H9 (cell line): ENCODE measurements around the gene NARF. TPM values are rescaled to one million over a fixed set of nuclear protein-coding genes. Genes with fewer than 3 reads are reported as not detected.
A peak's percentile ranks its signal among the peaks of the same experiment; 100 is the strongest.

Source experiments
- DNase-seq: peaks from one replicate; pipeline ENCODE4 v3.0.0-alpha.2; 2017
- H2AFZ ChIP-seq: one replicate; pipeline ENCODE4 v1.6.1; 2013; ENCODE audit warnings: mild to moderate bottlenecking, low read length, control low read depth, moderate library complexity
- H2AK5ac ChIP-seq: 2 replicates; pipeline ENCODE4 v1.6.1; 2013; ENCODE audit warnings: low read length, control low read depth, mixed read lengths; ENCODE audit not compliant: insufficient read length
- H2BK120ac ChIP-seq: one replicate; pipeline ENCODE4 v1.6.1; 2013; ENCODE audit warnings: low read depth, mild to moderate bottlenecking, low read length, control low read depth, inconsistent platforms; ENCODE audit not compliant: poor library complexity, severe bottlenecking
- H2BK12ac ChIP-seq: 2 replicates; pipeline ENCODE4 v1.6.1; 2013; ENCODE audit warnings: low read length, control low read depth, mixed read lengths, low read depth; ENCODE audit not compliant: insufficient read length
- H2BK15ac ChIP-seq: 2 replicates; pipeline ENCODE4 v1.6.1; 2013; ENCODE audit warnings: low read depth, low read length, control low read depth
- H2BK20ac ChIP-seq: one replicate; pipeline ENCODE4 v1.6.1; 2013; ENCODE audit warnings: low read depth, mild to moderate bottlenecking, low read length, control low read depth, inconsistent platforms; ENCODE audit not compliant: poor library complexity, severe bottlenecking
- H2BK5ac ChIP-seq: 2 replicates; pipeline ENCODE4 v1.6.1; 2013; ENCODE audit warnings: low read length, control low read depth, mixed read lengths; ENCODE audit not compliant: insufficient read length
- H3K14ac ChIP-seq: 2 replicates; pipeline ENCODE4 v1.6.1; 2013; ENCODE audit warnings: low read length, control low read depth; ENCODE audit not compliant: insufficient read depth
- H3K18ac ChIP-seq: 2 replicates; pipeline ENCODE4 v1.6.1; 2013; ENCODE audit warnings: low read depth, mild to moderate bottlenecking, mixed read lengths, low read length, control low read depth; ENCODE audit not compliant: insufficient read length
- H3K23ac ChIP-seq: 2 replicates; pipeline ENCODE4 v1.6.1; 2013; ENCODE audit warnings: low read length, control low read depth, mixed read lengths, low read depth; ENCODE audit not compliant: insufficient read length
- H3K23me2 ChIP-seq: 2 replicates; pipeline ENCODE4 v1.6.1; 2013; ENCODE audit warnings: low read depth, mild to moderate bottlenecking, mixed read lengths, low read length, control low read depth; ENCODE audit not compliant: insufficient read length, poor library complexity, severe bottlenecking
- H3K27ac ChIP-seq: 2 replicates; pipeline ENCODE4 v1.5.1; 2013; ENCODE audit warnings: low read length, control low read depth, mixed read lengths, low read depth; ENCODE audit not compliant: insufficient read length
- H3K27me3 ChIP-seq: 2 replicates; pipeline ENCODE4 v1.6.1; 2013; ENCODE audit warnings: low read length, control low read depth, inconsistent platforms; ENCODE audit not compliant: insufficient read depth
- H3K4ac ChIP-seq: 2 replicates; pipeline ENCODE4 v1.6.1; 2013; ENCODE audit warnings: low read depth, mild to moderate bottlenecking, control low read depth, inconsistent platforms, low read length, moderate library complexity
- H3K4me1 ChIP-seq: 2 replicates; pipeline ENCODE4 v1.6.1; 2013; ENCODE audit warnings: low read length, control low read depth, inconsistent platforms; ENCODE audit not compliant: insufficient read depth
- H3K4me2 ChIP-seq: 2 replicates; pipeline ENCODE4 v1.6.1; 2013; ENCODE audit warnings: low read length, control low read depth, mixed read lengths; ENCODE audit not compliant: insufficient read length, insufficient read depth
- H3K56ac ChIP-seq: 2 replicates; pipeline ENCODE4 v1.6.1; 2013; ENCODE audit warnings: low read depth, mild to moderate bottlenecking, mixed read lengths, low read length, control low read depth; ENCODE audit not compliant: insufficient read length
- H3K79me1 ChIP-seq: 2 replicates; pipeline ENCODE4 v1.6.1; 2013; ENCODE audit warnings: low read depth, mild to moderate bottlenecking, moderate library complexity, low read length, control low read depth, inconsistent platforms; ENCODE audit not compliant: insufficient read depth, poor library complexity, severe bottlenecking
- H3K79me2 ChIP-seq: 2 replicates; pipeline ENCODE4 v1.6.1; 2013; ENCODE audit warnings: low read length, control low read depth, inconsistent platforms; ENCODE audit not compliant: insufficient read depth
- H3K9ac ChIP-seq: 2 replicates; pipeline ENCODE4 v1.6.1; 2013; ENCODE audit warnings: low read length, control low read depth, mixed read lengths; ENCODE audit not compliant: insufficient read length; ENCODE audit errors: extremely low read depth
- H3K9me3 ChIP-seq: one replicate; pipeline ENCODE4 v1.6.1; 2013; ENCODE audit warnings: low read depth, low read length, inconsistent platforms; ENCODE audit not compliant: control insufficient read depth
- H3T11ph ChIP-seq: one replicate; pipeline ENCODE4 v1.6.1; 2013; ENCODE audit warnings: mild to moderate bottlenecking, low read length, control low read depth, inconsistent platforms
- H4K20me1 ChIP-seq: one replicate; pipeline ENCODE4 v1.6.1; 2013; ENCODE audit not compliant: control insufficient read depth, insufficient read length, insufficient read depth
- H4K5ac ChIP-seq: 2 replicates; pipeline ENCODE4 v1.6.1; 2013; ENCODE audit warnings: low read depth, mild to moderate bottlenecking, mixed read lengths, low read length, control low read depth; ENCODE audit not compliant: insufficient read length
- H4K8ac ChIP-seq: replicated peaks from 2 replicates; pipeline ENCODE4 v1.6.1; 2013; ENCODE audit warnings: low read length, control low read depth, mixed read lengths, low read depth; ENCODE audit not compliant: insufficient read length
- H4K91ac ChIP-seq: 2 replicates; pipeline ENCODE4 v1.6.1; 2013; ENCODE audit warnings: low read depth, mild to moderate bottlenecking, moderate library complexity, mixed read lengths, low read length, control low read depth; ENCODE audit not compliant: insufficient read length
- H3K27ac Mint-ChIP-seq, 3 experiments: 2 replicates in 2 of 3; 3 replicates in 1 of 3; pipeline ENCODE4 v1.8.0; 2020 to 2021; ENCODE audit warnings: mixed read lengths in 3 of 3, mild to moderate bottlenecking in 1 of 3, moderate library complexity in 1 of 3
- H3K27me3 Mint-ChIP-seq: 2 replicates; pipeline ENCODE4 v1.8.0; 2021; ENCODE audit warnings: low read depth, mild to moderate bottlenecking, moderate library complexity, mixed read lengths
- H3K36me3 Mint-ChIP-seq, 3 experiments: 2 replicates in 2 of 3; 3 replicates in 1 of 3; pipeline ENCODE4 v1.8.0; 2020 to 2021; ENCODE audit warnings: low read depth in 3 of 3, mixed read lengths in 3 of 3; ENCODE audit not compliant: insufficient read depth in 1 of 3
- H3K4me1 Mint-ChIP-seq, 2 experiments: 2 replicates each; pipeline ENCODE4 v1.8.0; 2020; ENCODE audit warnings: mixed read lengths in 2 of 2
- H3K4me3 Mint-ChIP-seq, 2 experiments: 2 replicates in 1 of 2; 3 replicates in 1 of 2; pipeline ENCODE4 v1.8.0; 2020 to 2021; ENCODE audit warnings: mild to moderate bottlenecking in 2 of 2, mixed read lengths in 2 of 2, moderate library complexity in 1 of 2
- H3K9me3 Mint-ChIP-seq, 2 experiments: 2 replicates in 1 of 2; 3 replicates in 1 of 2; pipeline ENCODE4 v1.8.0; 2020; ENCODE audit warnings: mild to moderate bottlenecking in 2 of 2, mixed read lengths in 2 of 2, moderate library complexity in 1 of 2
- CTCF ChIP-seq: fragments of 200-600 bp; sonication (generic); conservative IDR thresholded peaks from 3 replicates; pipeline ENCODE4 v1.8.0; 2021; ENCODE audit warnings: antibody characterized with exemption, mild to moderate bottlenecking
- WGBS: extraction: QIAGEN DNeasy Blood & Tissue Kit; methylation state at CpG from one replicate; pipeline ENCODE4 v1.1.7; 2013; ENCODE audit warnings: missing lambda C conversion rate, low lambda C conversion rate, mixed read lengths; ENCODE audit not compliant: insufficient read length; ENCODE audit errors: extremely low coverage; 5-methylcytosine and 5-hydroxymethylcytosine counted together
- total RNA-seq: library from RNA; stranded (reverse); gene quantifications from 2 replicates; pipeline ENCODE4 v1.2.1, GENCODE V29; 2021

Gene NARF
- total RNA-seq, 1 experiment from 2014 or later: 124 TPM

DNA sequence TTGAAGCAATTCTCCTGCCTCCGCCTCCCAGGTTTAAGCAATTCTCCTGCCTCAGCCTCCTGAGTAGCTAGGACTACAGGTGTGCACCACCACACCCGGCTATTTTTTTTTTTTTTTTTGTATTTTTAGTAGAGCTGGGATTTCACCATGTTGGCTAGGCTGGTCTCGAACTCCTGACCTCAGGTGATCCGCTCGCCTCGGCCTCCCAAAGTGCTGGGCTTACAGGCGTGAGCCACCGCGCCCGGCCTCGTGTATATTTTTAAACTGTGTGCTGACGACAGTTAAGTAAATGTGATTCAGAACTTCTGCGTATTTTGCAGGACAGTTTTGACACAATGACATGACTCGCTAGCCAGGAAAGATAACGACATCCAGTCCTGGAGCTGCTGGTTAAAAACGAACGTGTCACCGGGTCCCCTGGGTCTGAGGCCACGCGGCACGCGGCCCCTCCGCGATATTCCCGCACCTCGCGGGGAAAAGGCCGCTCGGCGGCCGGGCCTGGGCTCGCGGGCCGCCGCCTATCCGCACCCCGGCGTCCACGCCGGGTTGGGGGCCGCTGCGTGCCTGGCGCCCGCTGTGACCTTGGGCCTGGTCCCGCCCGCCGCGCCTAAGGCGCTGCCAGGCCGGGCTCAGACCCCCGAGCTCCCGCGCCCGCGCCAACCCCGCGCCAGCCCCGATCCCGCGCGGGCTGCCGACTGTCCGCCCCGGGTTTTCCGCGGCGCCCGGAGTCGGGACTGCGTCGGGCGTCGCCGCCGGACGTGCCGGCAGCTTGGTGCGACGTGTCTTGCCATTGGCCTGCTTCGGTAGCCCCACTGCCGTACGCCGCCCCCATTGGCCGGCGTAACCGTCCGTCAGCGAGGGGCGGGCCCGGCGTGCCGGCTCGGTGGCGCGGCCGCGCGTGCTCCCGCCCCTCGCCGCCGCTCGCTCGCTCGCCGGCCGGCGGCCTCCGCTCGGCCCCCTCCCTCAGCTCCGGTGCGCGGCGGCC is 60.6 kb downstream of the NARF start, which contains the start of gene FOXK2:
TSS of gene FOXK2 (plus strand) at position 907 of the 985 bp plus-strand sequence. CDS start 157 bp downstream, outside the sequence.
- Histone ChIP-seq H2BK20ac (no peak within 1 kb of the TSS), H2BK5ac (no peak within 1 kb of the TSS), H3K23me2 (peaks cover 10% of the 10 kb centered on the region), H3T11ph (no peak within 1 kb of the TSS), H3K18ac (no peak within 1 kb of the TSS), H3K9ac (peak within 1 kb of the TSS; percentile 80), H3K79me1 (peaks cover 3% of the 10 kb centered on the region), H3K4ac (no peak within 1 kb of the TSS), H3K56ac (no peak within 1 kb of the TSS), H3K4me2 (peak within 1 kb of the TSS; percentile 98), H3K9me3 (no peaks in the 10 kb centered on the region), H2BK12ac (no peak within 1 kb of the TSS), H3K4me1 (no peaks in the 10 kb centered on the region), H3K27ac (no peak within 1 kb of the TSS), H2BK15ac (no peak within 1 kb of the TSS), H2BK120ac (no peak within 1 kb of the TSS), H4K5ac (no peak within 1 kb of the TSS), H4K8ac (no peak within 1 kb of the TSS), H2AK5ac (no peak within 1 kb of the TSS), H3K23ac (no peak within 1 kb of the TSS), H4K20me1 (no peaks in the 10 kb centered on the region), H2AFZ (no peak within 1 kb of the TSS), H3K27me3 (no peaks in the 10 kb centered on the region), H3K79me2 (peaks cover 34% of the 10 kb centered on the region), H3K14ac (peak within 1 kb of the TSS; percentile 37; the same call in 1 of the 2 replicates), H4K91ac (no peak within 1 kb of the TSS)
- peaks cover 0 to 8% of the 10 kb centered on the region in 2 experiments; a peak in 2 of 5 replicates for H3K9me3 Mint-ChIP-seq
- H3K27ac Mint-ChIP-seq: peak within 1 kb of the TSS; percentile 20 to 74 (median 49); a peak in 6 of 7 replicates
- no CpG with 5 or more reads among the region's 114 CpGs for WGBS
- DNase-seq: peak; percentile 98
- TF ChIP-seq CTCF: no peak
- peaks cover 7 to 13% (median 11%) of the 10 kb centered on the region in 3 experiments; a peak in 6 of 7 replicates for H3K36me3 Mint-ChIP-seq
- no peaks in the 10 kb centered on the region for H3K27me3 Mint-ChIP-seq
- peak within 1 kb of the TSS; percentile 87 to 89 for H3K4me3 Mint-ChIP-seq
- H3K4me1 Mint-ChIP-seq: peaks cover 9 to 19% of the 10 kb centered on the region in 2 experiments
